BE2C (cell line): ENCODE results near the gene SCN9A.

Experiments used
- DNase-seq: peaks from one replicate; pipeline ENCODE4 v3.0.0-alpha.2; 2020
- H3K27me3 ChIP-seq: fragments of 250-450 bp; sonication (Bioruptor Pico); 2 replicates; pipeline ENCODE4 v1.5.1; 2020; ENCODE audit warnings: mild to moderate bottlenecking
- H3K36me3 ChIP-seq: fragments of 250-450 bp; sonication (Bioruptor Pico); 2 replicates; pipeline ENCODE4 v1.5.1; 2020; ENCODE audit warnings: mild to moderate bottlenecking
- H3K4me1 ChIP-seq: fragments of 250-450 bp; sonication (Bioruptor Pico); 2 replicates; pipeline ENCODE4 v1.5.1; 2020
- H3K4me3 ChIP-seq: 2 replicates; pipeline ENCODE4 v1.5.1; 2011; ENCODE audit warnings: low read depth, low read length
- H3K9me3 ChIP-seq: fragments of 250-450 bp; sonication (Bioruptor Pico); 2 replicates; pipeline ENCODE4 v1.5.1; 2020
- CTCF ChIP-seq: IDR thresholded peaks from 2 replicates; pipeline ENCODE4 v1.5.1; 2012; ENCODE audit warnings: mild to moderate bottlenecking, low read depth, low read length

The SCN9A gene

GRCh38 chr2:166373105-166373504 lies 2.6 kb downstream of the SCN9A start:
- TF ChIP-seq CTCF: no peak
- H3K4me3 ChIP-seq: no peak overlapping the region
- H3K4me1 ChIP-seq: no peaks in the 10 kb centered on the region
- no peaks in the 10 kb centered on the region for H3K9me3 ChIP-seq
- H3K27me3 ChIP-seq: no peaks in the 10 kb centered on the region
- DNase-seq: no peak
- no peaks in the 10 kb centered on the region for H3K36me3 ChIP-seq

GRCh38 chr2:166372046-166372445 lies 3.7 kb downstream of the SCN9A start:
- no peak for TF ChIP-seq CTCF
- Histone ChIP-seq H3K9me3 (no peaks in the 10 kb centered on the region), H3K4me3 (no peak overlapping the region), H3K27me3 (no peaks in the 10 kb centered on the region), H3K4me1 (no peaks in the 10 kb centered on the region), H3K36me3 (no peaks in the 10 kb centered on the region)
- DNase-seq: no peak

- H3K4me3 ChIP-seq: no peak overlapping the region
- no peaks in the 10 kb centered on the region for H3K4me1 ChIP-seq
- no peaks in the 10 kb centered on the region for H3K36me3 ChIP-seq
- no peak for TF ChIP-seq CTCF
- no peak for DNase-seq
- no peaks in the 10 kb centered on the region for H3K27me3 ChIP-seq
- no peaks in the 10 kb centered on the region for H3K9me3 ChIP-seq
These were observed 9.8 kb downstream of the SCN9A start for GRCh38 chr2:166365803-166366420.

- DNase-seq: no peak
- no peaks in the 10 kb centered on the region for H3K9me3 ChIP-seq
- TF ChIP-seq CTCF: no peak
- H3K4me3 ChIP-seq: no peak overlapping the region
- H3K4me1 ChIP-seq: no peaks in the 10 kb centered on the region
- H3K36me3 ChIP-seq: no peaks in the 10 kb centered on the region
- H3K27me3 ChIP-seq: no peaks in the 10 kb centered on the region
These were observed 10.5 kb downstream of the SCN9A start for GRCh38 chr2:166365239-166365638.

GRCh38 chr2:166364476-166365161 lies 11.1 kb downstream of the SCN9A start:
- TF ChIP-seq CTCF: no peak
- DNase-seq: no peak
- H3K27me3 ChIP-seq: no peaks in the 10 kb centered on the region
- H3K4me1 ChIP-seq: no peaks in the 10 kb centered on the region
- H3K4me3 ChIP-seq: no peak overlapping the region
- no peaks in the 10 kb centered on the region for H3K9me3 ChIP-seq
- H3K36me3 ChIP-seq: no peaks in the 10 kb centered on the region
